IPS DF 6.9 (cell line): ENCODE measurements around the gene UQCRHL.
"Not testable (repeated sequence)": the region's sequence is repeated elsewhere in the genome, so short reads cannot be mapped to it uniquely, and the experiment has no call there.

Experiments
- DNase-seq: peaks from one replicate; pipeline ENCODE4 v3.0.0-alpha.2; 2013; ENCODE audit warnings: low read depth, low spot score
- H3K27ac ChIP-seq: one replicate; pipeline ENCODE4 v1.5.1; 2013; ENCODE audit warnings: low read length, control low read depth
- H3K27me3 ChIP-seq: 2 replicates; pipeline ENCODE4 v1.6.1; 2013; ENCODE audit warnings: mild to moderate bottlenecking, low read length; ENCODE audit not compliant: control insufficient read depth, insufficient read depth
- H3K36me3 ChIP-seq: 2 replicates; pipeline ENCODE4 v1.6.1; 2013; ENCODE audit warnings: low read length; ENCODE audit not compliant: control insufficient read depth, insufficient read depth
- H3K4me1 ChIP-seq: 2 replicates; pipeline ENCODE4 v1.6.1; 2013; ENCODE audit warnings: low read length; ENCODE audit not compliant: control insufficient read depth, insufficient read depth
- H3K4me3 ChIP-seq: 2 replicates; pipeline ENCODE4 v1.5.1; 2013; ENCODE audit warnings: mild to moderate bottlenecking, low read length
- H3K9me3 ChIP-seq: 2 replicates; pipeline ENCODE4 v1.6.1; 2013; ENCODE audit warnings: low read length, inconsistent platforms; ENCODE audit not compliant: control insufficient read depth, insufficient read depth
- WGBS: extraction: QIAGEN DNeasy Blood & Tissue Kit; methylation state at CpG from one replicate; pipeline ENCODE4 v1.1.7; 2013; ENCODE audit warnings: mixed read lengths, missing lambda C conversion rate; ENCODE audit not compliant: insufficient read length, insufficient coverage; 5-methylcytosine and 5-hydroxymethylcytosine counted together

Gene UQCRHL

DNA sequence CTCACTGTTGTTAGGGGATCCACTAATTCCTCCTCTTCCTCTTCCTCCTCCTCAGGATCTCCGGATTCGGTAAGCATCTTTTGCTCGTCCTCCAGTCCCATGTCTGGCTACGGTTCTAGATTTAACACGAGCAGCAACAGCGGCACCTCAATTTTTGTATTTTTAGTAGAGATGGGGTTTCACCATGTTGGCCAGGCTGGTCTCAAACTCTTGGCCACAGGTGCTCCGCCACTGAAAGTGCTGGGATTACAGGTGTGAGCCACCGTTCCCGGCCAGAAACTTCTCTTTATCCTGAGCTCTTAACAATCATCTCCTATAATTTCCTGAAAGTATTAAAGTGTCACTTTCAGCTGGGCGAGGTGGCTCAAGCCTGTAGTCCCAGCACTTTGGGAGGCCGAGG lies at the start of gene UQCRHL:
Gene UQCRHL, minus strand, starts transcription at position 101 of the 400 bp plus-strand sequence. Its CDS starts 0 bp downstream, at position 101.
- not testable (repeated sequence) for H3K27me3 ChIP-seq, H3K9me3 ChIP-seq, H3K4me1 ChIP-seq, H3K4me3 ChIP-seq, DNase-seq, H3K36me3 ChIP-seq, H3K27ac ChIP-seq
- no CpG with 5 or more reads among the region's 11 CpGs for WGBS

DNA sequence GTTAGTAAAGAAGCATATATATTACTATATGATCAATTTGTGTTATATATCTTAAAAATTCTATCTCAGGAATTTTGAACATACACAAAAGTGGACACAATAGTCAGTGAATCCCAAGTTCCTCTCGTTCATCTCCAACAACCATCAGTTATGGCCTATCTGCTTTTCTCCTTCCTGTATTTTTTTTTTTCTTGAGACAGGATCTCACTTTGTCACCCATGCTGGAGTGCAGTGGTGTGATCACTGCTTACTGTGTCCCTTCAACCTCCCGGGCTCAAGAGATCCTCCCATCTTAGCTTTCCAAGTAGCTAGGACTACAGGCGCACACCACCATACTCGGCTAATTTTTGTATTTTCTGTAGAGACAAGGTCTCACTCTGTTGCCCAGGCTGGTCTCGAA lies 49.4 kb upstream of the UQCRHL start:
- Histone ChIP-seq H3K27me3 (no peaks in the 10 kb centered on the region), H3K4me1 (no peaks in the 10 kb centered on the region), H3K9me3 (no peaks in the 10 kb centered on the region), H3K27ac (no peak overlapping the region), H3K4me3 (no peak overlapping the region), H3K36me3 (no peaks in the 10 kb centered on the region)
- WGBS, result no CpG with 5 or more reads among the region's 5 CpGs
- DNase-seq, result no peak

DNA sequence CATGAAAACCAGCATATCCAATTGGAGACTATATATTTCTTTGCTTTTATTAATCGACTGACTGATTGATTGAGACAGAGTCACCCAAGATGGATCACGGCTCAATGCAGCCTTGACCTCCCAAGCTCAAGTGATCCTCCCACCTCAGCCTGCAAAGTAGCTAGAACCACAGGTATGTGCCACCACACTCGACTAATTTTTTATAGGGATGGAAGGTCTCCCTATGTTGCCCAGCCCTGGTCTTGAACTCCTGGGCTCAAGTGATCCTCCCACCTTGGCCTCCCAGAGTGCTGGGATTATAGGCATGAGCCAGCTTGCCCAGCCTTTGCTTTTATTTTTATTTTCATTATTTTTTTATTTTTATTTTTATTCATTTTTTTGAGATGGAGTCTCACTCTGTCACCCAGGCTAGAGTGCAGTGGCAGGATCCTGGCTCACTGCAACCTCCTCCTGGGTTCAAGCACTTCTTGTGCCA lies 45.4 kb upstream of the UQCRHL start:
- no peaks in the 10 kb centered on the region for H3K9me3 ChIP-seq
- no CpG with 5 or more reads among the region's 3 CpGs for WGBS
- H3K27ac ChIP-seq, result no peak overlapping the region
- DNase-seq, result no peak
- peaks cover 2% of the 10 kb centered on the region; the same call in 1 of the 2 replicates for H3K4me1 ChIP-seq
- H3K36me3 ChIP-seq, result no peaks in the 10 kb centered on the region
- no peaks in the 10 kb centered on the region for H3K27me3 ChIP-seq
- H3K4me3 ChIP-seq, result no peak overlapping the region

DNA sequence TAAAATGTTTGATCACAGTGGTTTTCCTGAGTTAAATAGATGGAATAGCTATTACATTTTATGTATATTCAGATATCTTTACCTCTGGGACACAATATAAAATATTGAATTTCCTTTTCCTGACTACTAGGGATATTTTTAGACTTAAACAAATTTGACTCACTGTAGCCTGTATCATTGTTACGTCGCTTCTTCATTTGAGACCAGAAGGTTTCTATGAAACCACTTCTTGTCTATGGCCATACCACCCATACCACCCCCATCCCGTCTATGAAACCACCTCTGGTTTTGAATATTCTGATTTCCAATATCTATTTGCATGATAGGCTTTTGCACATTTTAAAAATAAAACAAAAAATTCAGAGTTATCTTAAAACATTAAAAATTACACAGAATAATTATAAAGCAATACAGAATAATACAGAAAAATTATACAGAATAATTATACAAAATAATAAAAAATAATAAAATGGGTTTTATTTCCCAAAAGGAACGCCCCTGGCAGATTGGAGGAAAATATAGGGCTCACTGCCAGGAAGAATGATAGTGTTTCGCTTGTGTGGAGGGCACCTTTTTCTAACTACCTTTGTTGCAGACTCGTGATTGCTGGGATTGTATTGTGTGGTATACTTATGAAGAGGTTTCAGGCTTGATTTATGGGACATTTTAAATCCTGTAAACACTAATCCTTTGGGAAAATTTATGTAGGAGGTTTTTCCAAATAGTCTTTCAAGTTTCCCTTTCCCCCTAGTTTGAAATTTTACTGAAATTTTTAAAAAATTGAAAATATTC lies 44.8 kb upstream of the UQCRHL start:
- Histone ChIP-seq H3K27me3 (no peaks in the 10 kb centered on the region), H3K4me3 (no peak overlapping the region), H3K4me1 (peaks cover 2% of the 10 kb centered on the region; the same call in 1 of the 2 replicates), H3K9me3 (no peaks in the 10 kb centered on the region), H3K27ac (no peak overlapping the region), H3K36me3 (no peaks in the 10 kb centered on the region)
- DNase-seq, result no peak
- no CpG with 5 or more reads among the region's 6 CpGs for WGBS

DNA sequence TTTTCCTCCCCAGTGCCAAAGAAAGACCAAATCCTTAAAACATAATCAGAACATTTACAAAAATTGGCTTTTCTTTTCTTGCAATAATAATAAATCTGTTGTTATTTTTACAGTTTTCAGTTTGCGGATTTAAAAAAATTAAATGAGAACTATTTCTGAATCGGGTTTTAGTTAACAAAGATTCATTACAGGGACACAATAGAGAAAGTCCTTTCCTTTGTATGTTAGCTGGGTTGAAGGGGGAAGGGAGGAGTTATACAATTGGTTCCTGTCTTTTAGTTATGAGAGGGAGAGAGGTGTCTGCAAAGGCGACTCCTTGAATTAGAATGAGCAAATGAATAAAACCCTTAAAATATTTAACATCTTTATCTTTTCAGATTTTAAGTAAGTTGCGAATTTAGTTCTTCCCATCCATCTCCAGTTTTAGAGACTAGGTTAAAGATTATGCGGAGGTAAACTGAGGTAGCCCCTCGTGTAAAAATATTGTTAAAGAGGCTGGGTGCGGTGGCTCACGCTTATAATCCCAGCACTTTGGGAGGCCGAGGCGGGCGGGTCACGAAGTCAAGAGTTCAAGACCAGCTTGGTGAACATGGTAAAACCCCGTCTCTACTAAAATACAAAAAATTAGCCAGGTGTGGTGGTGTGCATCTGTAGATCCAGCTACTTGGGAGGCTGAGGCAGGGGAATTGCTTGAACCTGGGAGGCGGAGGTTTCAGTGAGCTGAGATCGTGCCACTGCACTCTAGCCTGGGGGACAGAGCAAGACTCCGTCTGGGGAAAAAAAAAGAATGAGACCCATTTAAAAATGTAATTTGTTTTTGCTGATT lies 44.0 kb upstream of the UQCRHL start:
- Histone ChIP-seq H3K36me3 (no peaks in the 10 kb centered on the region), H3K4me3 (no peak overlapping the region), H3K4me1 (peaks cover 2% of the 10 kb centered on the region; the same call in 1 of the 2 replicates), H3K27ac (no peak overlapping the region), H3K9me3 (no peaks in the 10 kb centered on the region), H3K27me3 (no peaks in the 10 kb centered on the region)
- WGBS, result no CpG with 5 or more reads among the region's 16 CpGs
- no peak for DNase-seq

DNA sequence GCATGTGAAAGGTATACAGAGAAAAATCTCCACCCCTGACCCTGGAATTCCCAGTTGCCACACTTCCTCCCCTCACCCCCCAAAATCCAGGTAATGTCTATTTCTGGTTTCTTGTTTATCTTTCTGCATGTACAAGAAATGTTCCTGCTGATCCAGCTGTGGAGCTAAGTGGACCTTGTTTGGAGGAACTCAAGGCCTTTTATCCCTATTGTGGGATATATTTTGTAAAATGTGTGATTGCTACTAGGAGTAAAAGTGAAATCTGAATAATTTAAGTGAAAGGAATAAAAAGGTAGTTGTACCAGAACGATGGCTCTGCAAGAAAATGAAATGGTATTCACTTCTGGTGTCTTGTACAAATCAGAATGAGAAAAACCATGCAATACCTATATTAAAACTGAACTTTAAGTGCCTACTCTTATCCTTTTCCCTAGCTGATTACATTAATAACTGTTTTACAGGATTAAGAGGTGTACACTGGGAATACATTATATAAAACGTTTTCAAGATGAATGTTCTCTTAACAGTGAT lies 43.1 kb upstream of the UQCRHL start:
- H3K27me3 ChIP-seq, result no peaks in the 10 kb centered on the region
- H3K9me3 ChIP-seq, result no peaks in the 10 kb centered on the region
- no peak for DNase-seq
- peaks cover 2% of the 10 kb centered on the region; the same call in 1 of the 2 replicates for H3K4me1 ChIP-seq
- H3K36me3 ChIP-seq, result no peaks in the 10 kb centered on the region
- H3K4me3 ChIP-seq, result no peak overlapping the region
- no CpG with 5 or more reads among the region's 2 CpGs for WGBS
- no peak overlapping the region for H3K27ac ChIP-seq

DNA sequence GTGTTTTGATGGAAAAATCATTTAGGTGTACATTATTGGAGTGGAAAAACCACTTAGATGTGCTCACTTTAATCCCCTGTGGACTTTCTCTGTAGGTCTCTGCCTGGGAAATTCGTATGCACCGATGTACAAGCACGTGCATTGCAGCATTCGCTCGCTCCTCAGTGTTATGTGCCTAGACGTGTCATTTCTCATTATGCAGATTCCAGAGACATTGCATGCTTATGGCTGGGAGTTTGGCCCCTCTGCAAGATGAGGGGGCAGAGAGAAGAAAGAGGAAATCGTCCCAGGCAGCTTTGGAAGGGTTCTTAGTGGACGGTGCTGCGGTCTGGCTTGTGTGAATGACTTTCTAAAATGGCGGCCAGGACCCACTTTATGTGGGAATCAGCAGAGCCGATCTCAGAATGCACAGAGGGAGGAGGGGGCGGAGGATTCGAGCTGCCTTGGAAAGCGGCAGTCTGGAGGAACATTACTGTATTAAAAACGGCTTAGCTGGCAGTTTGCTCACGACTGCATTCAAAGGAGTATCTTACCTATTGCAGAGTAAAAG lies 42.4 kb upstream of the UQCRHL start:
- no peak for DNase-seq
- Histone ChIP-seq H3K36me3 (no peaks in the 10 kb centered on the region), H3K27me3 (no peaks in the 10 kb centered on the region), H3K4me1 (peaks cover 2% of the 10 kb centered on the region; the same call in 1 of the 2 replicates), H3K4me3 (peak overlapping the region; percentile 80; the same call in 1 of the 2 replicates), H3K27ac (no peak overlapping the region), H3K9me3 (no peaks in the 10 kb centered on the region)
- no CpG with 5 or more reads among the region's 16 CpGs for WGBS

DNA sequence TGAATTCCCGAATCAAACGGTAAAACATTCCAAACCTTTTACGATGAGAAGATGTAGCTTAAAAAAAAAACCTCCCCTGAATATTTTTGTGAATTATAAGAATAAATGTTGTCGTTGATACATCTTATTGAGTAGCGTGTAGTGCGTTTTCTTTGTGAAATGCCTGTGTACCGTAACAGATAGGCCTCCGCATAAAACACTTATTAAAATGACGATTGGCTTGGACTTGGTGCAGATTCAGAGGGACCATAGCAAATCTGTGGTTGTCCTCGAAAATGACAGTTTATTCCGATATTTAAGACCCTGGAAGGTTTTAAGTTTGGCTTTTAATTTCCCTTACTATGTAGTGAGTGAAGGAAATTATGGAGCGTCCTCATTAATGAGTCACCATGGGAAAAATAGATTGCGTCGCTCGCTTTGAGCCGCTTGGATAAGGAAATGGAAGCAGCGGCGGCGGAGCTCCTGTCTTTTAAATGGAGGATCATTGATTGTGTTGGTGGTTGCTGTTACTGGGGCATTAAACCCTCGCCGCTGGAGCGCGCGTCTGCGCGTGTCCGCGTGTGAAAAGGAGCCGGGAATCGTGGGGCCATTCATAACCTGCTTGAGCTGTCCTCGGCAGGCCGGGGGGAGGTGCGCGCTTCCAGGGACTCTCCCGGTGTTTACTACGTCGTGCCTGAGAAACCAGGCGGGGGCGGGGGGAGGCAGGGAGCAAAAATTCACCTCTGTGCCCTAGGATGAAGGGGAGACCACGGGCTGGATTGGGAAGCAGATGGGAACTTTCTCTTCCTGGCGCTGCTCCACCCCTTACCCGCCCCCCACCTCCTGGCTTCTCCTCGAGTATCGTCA lies 41.7 kb upstream of the UQCRHL start:
- no peaks in the 10 kb centered on the region for H3K36me3 ChIP-seq
- H3K4me3 ChIP-seq, result peak overlapping the region; percentile 80; the same call in 1 of the 2 replicates
- WGBS, result no CpG with 5 or more reads among the region's 44 CpGs
- no peak for DNase-seq
- H3K27ac ChIP-seq, result no peak overlapping the region
- H3K9me3 ChIP-seq, result no peaks in the 10 kb centered on the region
- H3K27me3 ChIP-seq, result no peaks in the 10 kb centered on the region
- H3K4me1 ChIP-seq, result peaks cover 2% of the 10 kb centered on the region; the same call in 1 of the 2 replicates

DNA sequence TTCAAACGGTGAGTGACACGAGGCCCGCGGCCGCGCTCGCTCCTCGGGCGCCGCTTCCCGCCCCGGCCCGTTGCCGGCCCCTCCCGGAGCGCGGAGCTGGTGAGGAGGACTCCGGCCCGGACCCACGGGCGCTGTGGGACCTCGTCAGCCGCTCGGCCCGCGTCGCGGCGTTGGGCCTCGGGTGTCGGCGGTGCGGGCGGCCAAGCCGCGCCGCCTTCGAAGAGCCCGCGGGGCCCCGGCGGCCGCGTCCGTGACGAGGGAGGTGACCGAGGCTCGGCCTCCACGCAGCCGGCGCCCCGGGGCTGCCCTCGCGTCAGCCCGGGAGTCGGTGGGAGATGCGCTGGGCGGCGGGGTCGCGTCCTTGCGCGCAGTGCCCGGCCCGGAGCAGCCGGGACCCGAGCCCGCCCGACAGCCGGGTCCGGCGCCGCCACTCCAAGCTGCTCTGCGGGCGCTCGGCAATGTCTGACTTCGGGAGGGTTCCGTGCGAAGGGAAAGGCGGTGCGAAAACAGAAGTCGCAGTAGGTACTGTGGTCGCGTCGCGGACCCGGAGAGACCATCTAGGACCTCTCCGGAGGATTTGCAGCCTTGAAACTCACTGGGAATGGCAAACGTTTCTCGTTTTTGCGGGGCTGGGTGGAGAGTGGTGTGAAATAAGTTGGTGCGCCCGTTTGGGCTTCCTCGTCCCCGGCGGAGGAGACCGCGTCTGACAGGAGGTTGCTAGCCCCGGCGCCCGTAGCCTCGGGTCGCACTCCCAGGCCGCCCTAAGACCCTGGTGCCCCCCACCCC lies 40.9 kb upstream of the UQCRHL start:
- Histone ChIP-seq H3K9me3 (no peaks in the 10 kb centered on the region), H3K27ac (no peak overlapping the region), H3K27me3 (no peaks in the 10 kb centered on the region), H3K4me1 (peaks cover 2% of the 10 kb centered on the region; the same call in 1 of the 2 replicates), H3K36me3 (no peaks in the 10 kb centered on the region), H3K4me3 (peak overlapping the region; percentile 80)
- WGBS, result no CpG with 5 or more reads among the region's 104 CpGs
- no peak for DNase-seq
